PFSK-1 (cell line): ENCODE results near the gene FCRL4.

Experiments
- FOXP2 ChIP-seq: optimal IDR thresholded peaks from 2 replicates; pipeline ENCODE3; 2011; ENCODE audit warnings: borderline replicate concordance, control low read depth, inconsistent platforms; ENCODE audit not compliant: insufficient read depth; ENCODE audit errors: extremely low read length, extremely low read depth
- POLR2AphosphoS5 ChIP-seq: IDR thresholded peaks from 2 replicates; pipeline ENCODE4 v1.6.1; 2012; ENCODE audit warnings: low read depth, mild to moderate bottlenecking, control low read depth, low read length, moderate library complexity
- SIN3A ChIP-seq: IDR thresholded peaks from 2 replicates; pipeline ENCODE4 v1.6.1; 2012; ENCODE audit warnings: mild to moderate bottlenecking, low read length, moderate library complexity, borderline replicate concordance; ENCODE audit not compliant: insufficient read depth
- TAF1 ChIP-seq: IDR thresholded peaks from 2 replicates; pipeline ENCODE4 v1.6.1; 2012; ENCODE audit warnings: low read length, control low read depth, borderline replicate concordance; ENCODE audit not compliant: insufficient read depth
- TF ChIP-seq, protein P1 (sequence below), 2 experiments: IDR thresholded peaks; 2 replicates each; pipeline versions ENCODE4 v1.6.1 to v1.8.0; 2011 to 2012; ENCODE audit warnings: low read depth in 2 of 2, low read length in 2 of 2, control low read depth in 1 of 2, inconsistent platforms in 1 of 2, mild to moderate bottlenecking in 1 of 2, moderate library complexity in 1 of 2; ENCODE audit not compliant: insufficient read depth in 1 of 2

DNA sequence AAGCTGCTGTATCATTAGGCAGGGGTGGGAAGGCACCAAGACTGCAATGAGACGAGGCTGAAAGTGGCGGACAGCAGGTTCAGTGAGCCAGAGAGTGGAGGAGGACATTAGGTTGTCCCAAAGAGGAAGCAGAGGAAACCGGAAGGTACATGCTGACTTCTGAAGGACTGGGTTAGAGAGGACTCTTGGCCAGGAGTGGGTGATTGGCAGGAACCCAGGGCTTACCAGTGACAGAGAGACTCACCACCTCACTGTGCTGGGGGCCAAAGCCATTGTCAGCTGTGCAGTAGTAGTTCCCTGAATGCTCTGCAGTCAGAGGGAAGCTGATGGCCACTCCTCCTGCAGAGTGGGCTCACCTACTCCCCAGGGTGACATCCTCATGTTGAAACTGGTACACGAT, 41.9 kb upstream of the FCRL4 start:
- TF ChIP-seq TAF1 (no peak), POLR2AphosphoS5 (no peak), SIN3A (no peak), FOXP2 (no peak)
- TF ChIP-seq, protein P1, sequence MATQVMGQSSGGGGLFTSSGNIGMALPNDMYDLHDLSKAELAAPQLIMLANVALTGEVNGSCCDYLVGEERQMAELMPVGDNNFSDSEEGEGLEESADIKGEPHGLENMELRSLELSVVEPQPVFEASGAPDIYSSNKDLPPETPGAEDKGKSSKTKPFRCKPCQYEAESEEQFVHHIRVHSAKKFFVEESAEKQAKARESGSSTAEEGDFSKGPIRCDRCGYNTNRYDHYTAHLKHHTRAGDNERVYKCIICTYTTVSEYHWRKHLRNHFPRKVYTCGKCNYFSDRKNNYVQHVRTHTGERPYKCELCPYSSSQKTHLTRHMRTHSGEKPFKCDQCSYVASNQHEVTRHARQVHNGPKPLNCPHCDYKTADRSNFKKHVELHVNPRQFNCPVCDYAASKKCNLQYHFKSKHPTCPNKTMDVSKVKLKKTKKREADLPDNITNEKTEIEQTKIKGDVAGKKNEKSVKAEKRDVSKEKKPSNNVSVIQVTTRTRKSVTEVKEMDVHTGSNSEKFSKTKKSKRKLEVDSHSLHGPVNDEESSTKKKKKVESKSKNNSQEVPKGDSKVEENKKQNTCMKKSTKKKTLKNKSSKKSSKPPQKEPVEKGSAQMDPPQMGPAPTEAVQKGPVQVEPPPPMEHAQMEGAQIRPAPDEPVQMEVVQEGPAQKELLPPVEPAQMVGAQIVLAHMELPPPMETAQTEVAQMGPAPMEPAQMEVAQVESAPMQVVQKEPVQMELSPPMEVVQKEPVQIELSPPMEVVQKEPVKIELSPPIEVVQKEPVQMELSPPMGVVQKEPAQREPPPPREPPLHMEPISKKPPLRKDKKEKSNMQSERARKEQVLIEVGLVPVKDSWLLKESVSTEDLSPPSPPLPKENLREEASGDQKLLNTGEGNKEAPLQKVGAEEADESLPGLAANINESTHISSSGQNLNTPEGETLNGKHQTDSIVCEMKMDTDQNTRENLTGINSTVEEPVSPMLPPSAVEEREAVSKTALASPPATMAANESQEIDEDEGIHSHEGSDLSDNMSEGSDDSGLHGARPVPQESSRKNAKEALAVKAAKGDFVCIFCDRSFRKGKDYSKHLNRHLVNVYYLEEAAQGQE (IDR thresholded peaks at IDR 0.05; ENCODE audit: insufficient read depth in 1 of 2, low read depth in 2 of 2, low read length in 2 of 2), result no peak
